Caco-2 (cell line): Measurements from ENCODE around the gene SLFN5. TPM values are rescaled to one million over a fixed set of nuclear protein-coding genes. Genes with fewer than 3 reads are reported as not detected.

Experiments used
- BruUV-seq: library from RNA; stranded (reverse); fragments of 400-500 nt; replicated peaks from 2 replicates; lab custom pipeline; 2021; lab: Mats Ljungman, UMichigan
- CTCF ChIA-PET: fragments of 300-600 bp; sonication (Branson Sonifier 250); formaldehyde crosslinking; loops from one replicate; lab custom pipeline; 2022; ENCODE audit warnings: antibody characterized with exemption; lab: Charles Lee
- POLR2A ChIA-PET: fragments of 300-600 bp; sonication (Branson Sonifier 250); formaldehyde crosslinking; loops from one replicate; lab custom pipeline; 2022; ENCODE audit warnings: antibody characterized with exemption; lab: Charles Lee
- DNase-seq, 2 experiments: peaks; one replicate each; pipeline versions ENCODE4 v3.0.0 to v3.0.0-alpha.2; 2020 to 2022
- H3K27me3 ChIP-seq: replicated peaks from 2 replicates; pipeline ENCODE4 v1.6.0; 2011; ENCODE audit warnings: low read length; ENCODE audit not compliant: control insufficient read depth, insufficient read depth
- H3K36me3 ChIP-seq: 2 replicates; pipeline ENCODE4 v1.5.1; 2011; ENCODE audit warnings: low read length; ENCODE audit not compliant: control insufficient read depth, insufficient read depth
- H3K4me1 ChIP-seq: fragments of 250-450 bp; sonication (Bioruptor Pico); 2 replicates; pipeline ENCODE4 v1.5.1; 2020; ENCODE audit warnings: mild to moderate bottlenecking
- H3K4me3 ChIP-seq: 2 replicates; pipeline ENCODE4 v1.5.1; 2011; ENCODE audit warnings: low read depth, mild to moderate bottlenecking, control low read depth, low read length
- H3K9me3 ChIP-seq: fragments of 250-450 bp; sonication (Bioruptor Pico); 2 replicates; pipeline ENCODE4 v1.5.1; 2020; ENCODE audit warnings: mild to moderate bottlenecking, moderate library complexity
- H3K27ac Mint-ChIP-seq: one replicate; pipeline ENCODE4 v1.8.0; 2022; ENCODE audit warnings: mixed read lengths; ENCODE audit not compliant: unreplicated experiment
- H3K27me3 Mint-ChIP-seq: one replicate; pipeline ENCODE4 v1.8.0; 2022; ENCODE audit warnings: mixed read lengths; ENCODE audit not compliant: insufficient read depth, unreplicated experiment
- H3K36me3 Mint-ChIP-seq: one replicate; pipeline ENCODE4 v1.8.0; 2022; ENCODE audit warnings: mild to moderate bottlenecking, mixed read lengths; ENCODE audit not compliant: insufficient read depth, unreplicated experiment
- H3K4me1 Mint-ChIP-seq: one replicate; pipeline ENCODE4 v1.8.0; 2022; ENCODE audit warnings: low read depth, mixed read lengths; ENCODE audit not compliant: unreplicated experiment
- H3K4me3 Mint-ChIP-seq: one replicate; pipeline ENCODE4 v1.8.0; 2022; ENCODE audit warnings: mild to moderate bottlenecking, moderate library complexity, mixed read lengths; ENCODE audit not compliant: unreplicated experiment
- H3K9me3 Mint-ChIP-seq: one replicate; pipeline ENCODE4 v1.8.0; 2022; ENCODE audit warnings: mixed read lengths; ENCODE audit not compliant: unreplicated experiment
- CTCF ChIP-seq, 2 experiments: fragments of 200-600 bp in 1 of 2; IDR thresholded peaks; 1 replicate in 1 of 2; 2 replicates in 1 of 2; pipeline versions ENCODE4 v1.5.1 to v1.8.0; 2011 to 2022; ENCODE audit warnings: antibody characterized with exemption in 1 of 2, control low read depth in 1 of 2, inconsistent platforms in 1 of 2, low read depth in 1 of 2, low read length in 1 of 2, mild to moderate bottlenecking in 1 of 2, moderate library complexity in 1 of 2; ENCODE audit not compliant: insufficient read depth in 1 of 2, severe bottlenecking in 1 of 2, unreplicated experiment in 1 of 2
- intact Hi-C: fragments of 100-400 bp; cut with micrococcal nuclease; formaldehyde crosslinking; loops from one replicate; pipeline ENCODE4 v1.10.0; 2022; ENCODE audit not compliant: unreplicated experiment
- total RNA-seq: library from RNA; stranded (reverse); gene quantifications from 2 replicates; pipeline ENCODE4 v1.2.3, GENCODE V29; 2022

SLFN5 gene
- total RNA-seq, 1 experiment from 2014 or later, result 1.6 TPM

GRCh38 chr17:35239823-35240222 lies 3.0 kb upstream of the SLFN5 start:
- BruUV-seq, result no TSS peak
- Histone ChIP-seq H3K27me3 (no peaks in the 10 kb centered on the region; the same call in 1 of the 2 replicates), H3K36me3 (no peaks in the 10 kb centered on the region), H3K4me3 (no peak overlapping the region), H3K4me1 (peaks cover 5% of the 10 kb centered on the region), H3K9me3 (no peaks in the 10 kb centered on the region)
- Mint-ChIP-seq H3K27ac (no peak overlapping the region), H3K36me3 (peaks cover 7% of the 10 kb centered on the region), H3K4me1 (peaks cover 13% of the 10 kb centered on the region), H3K27me3 (peaks cover 10% of the 10 kb centered on the region), H3K9me3 (no peaks in the 10 kb centered on the region), H3K4me3 (no peak overlapping the region)
- ChIA-PET CTCF (no interaction called here), POLR2A (no interaction called here)
- intact Hi-C loops, result loop anchor here (5.0 kb wide), 1 partner anchor 297 kb away; the partner anchor contains the start of gene SLFN12L
- no peak for TF ChIP-seq CTCF (IDR thresholded peaks at IDR 0.05; ENCODE audit: insufficient read depth in 1 of 2, low read depth in 1 of 2, low read length in 1 of 2, severe bottlenecking in 1 of 2, unreplicated experiment in 1 of 2)
- DNase-seq, result no peak

GRCh38 chr17:35240861-35241260 lies 2.0 kb upstream of the SLFN5 start:
- Histone ChIP-seq H3K4me1 (peaks cover 5% of the 10 kb centered on the region), H3K4me3 (no peak overlapping the region), H3K27me3 (no peaks in the 10 kb centered on the region; the same call in 1 of the 2 replicates), H3K9me3 (no peaks in the 10 kb centered on the region), H3K36me3 (no peaks in the 10 kb centered on the region)
- no peak for DNase-seq
- intact Hi-C loops, result loop anchor here (5.0 kb wide), 1 partner anchor 296 kb away; the partner anchor contains the start of gene SLFN12L
- no peak for TF ChIP-seq CTCF (IDR thresholded peaks at IDR 0.05; ENCODE audit: insufficient read depth in 1 of 2, low read depth in 1 of 2, low read length in 1 of 2, severe bottlenecking in 1 of 2, unreplicated experiment in 1 of 2)
- Mint-ChIP-seq H3K36me3 (peaks cover 7% of the 10 kb centered on the region), H3K9me3 (no peaks in the 10 kb centered on the region), H3K27ac (no peak overlapping the region), H3K4me3 (no peak overlapping the region), H3K27me3 (peaks cover 10% of the 10 kb centered on the region), H3K4me1 (peaks cover 13% of the 10 kb centered on the region)
- ChIA-PET POLR2A (no interaction called here), CTCF (interaction anchor here (0.7 kb wide), 1 partner anchor 97 kb away, joined by 4 read pairs; no protein-coding TSS in a partner anchor)
- no TSS peak for BruUV-seq

GRCh38 chr17:35241520-35241919 lies 1.4 kb upstream of the SLFN5 start:
- no peak for TF ChIP-seq CTCF (IDR thresholded peaks at IDR 0.05; ENCODE audit: insufficient read depth in 1 of 2, low read depth in 1 of 2, low read length in 1 of 2, severe bottlenecking in 1 of 2, unreplicated experiment in 1 of 2)
- Histone ChIP-seq H3K36me3 (no peaks in the 10 kb centered on the region), H3K27me3 (no peaks in the 10 kb centered on the region; the same call in 1 of the 2 replicates), H3K4me1 (peaks cover 5% of the 10 kb centered on the region), H3K4me3 (peak overlapping the region; percentile 54), H3K9me3 (no peaks in the 10 kb centered on the region)
- H3K36me3 Mint-ChIP-seq, result peaks cover 7% of the 10 kb centered on the region
- intact Hi-C loops, result loop anchor here (5.0 kb wide), 1 partner anchor 296 kb away; the partner anchor contains the start of gene SLFN12L
- POLR2A ChIA-PET, result no interaction called here
- H3K4me1 Mint-ChIP-seq, result peaks cover 13% of the 10 kb centered on the region
- peak overlapping the region; percentile 72 for H3K27ac Mint-ChIP-seq
- H3K27me3 Mint-ChIP-seq, result peaks cover 10% of the 10 kb centered on the region
- BruUV-seq, result no TSS peak
- no peaks in the 10 kb centered on the region for H3K9me3 Mint-ChIP-seq
- H3K4me3 Mint-ChIP-seq, result peak overlapping the region; percentile 94
- CTCF ChIA-PET, result no interaction called here
- DNase-seq, result no peak
